Measurements from ENCODE around the gene RORB.

The RORB gene

GRCh38 chr9:74496819-74497747 is at the start of gene RORB:
TSS of gene RORB (plus strand) at chr9:74497335. CDS start at chr9:74497977, 642 bp downstream.
- no peak for DNase-seq (ENCODE audit: low read depth in 2 of 2)

- DNase-seq (ENCODE audit: low read depth in 2 of 2): no peak
Measured at GRCh38 chr9:74447451-74448193, 49.5 kb upstream of the RORB start.

- no peak for DNase-seq (ENCODE audit: low read depth in 2 of 2)
Measured at GRCh38 chr9:74449060-74449459, 48.1 kb upstream of the RORB start.

- no peak for DNase-seq (ENCODE audit: low read depth in 2 of 2)
Measured at GRCh38 chr9:74458832-74459231, 38.3 kb upstream of the RORB start.

GRCh38 chr9:74463825-74464224 is 33.3 kb upstream of the RORB start:
- DNase-seq (ENCODE audit: low read depth in 2 of 2): no peak

GRCh38 chr9:74478606-74479005 is 18.5 kb upstream of the RORB start:
- no peak for DNase-seq (ENCODE audit: low read depth in 2 of 2)

GRCh38 chr9:74479711-74480110 is 17.4 kb upstream of the RORB start:
- no peak for DNase-seq (ENCODE audit: low read depth in 2 of 2)

GRCh38 chr9:74487395-74487794 is 9.7 kb upstream of the RORB start:
- DNase-seq (ENCODE audit: low read depth in 2 of 2): no peak

GRCh38 chr9:74493512-74493911 is 3.6 kb upstream of the RORB start:
- no peak for DNase-seq (ENCODE audit: low read depth in 2 of 2)

GRCh38 chr9:74494490-74494889 is 2.6 kb upstream of the RORB start:
- DNase-seq (ENCODE audit: low read depth in 2 of 2): no peak

GRCh38 chr9:74496406-74496805 is 729 bp upstream of the RORB start:
- DNase-seq (ENCODE audit: low read depth in 2 of 2): no peak

- no peak for DNase-seq (ENCODE audit: low read depth in 2 of 2)
Measured at GRCh38 chr9:74497748-74498620, 849 bp downstream of the RORB start.

- no peak for DNase-seq (ENCODE audit: low read depth in 2 of 2)
Measured at GRCh38 chr9:74498621-74499095, 1.5 kb downstream of the RORB start.

- no peak for DNase-seq (ENCODE audit: low read depth in 2 of 2)
Measured at GRCh38 chr9:74499111-74499601, 2.0 kb downstream of the RORB start.

GRCh38 chr9:74499770-74500583 is 2.8 kb downstream of the RORB start:
- DNase-seq (ENCODE audit: low read depth in 2 of 2): no peak

GRCh38 chr9:74500584-74500924 is 3.4 kb downstream of the RORB start:
- no peak for DNase-seq (ENCODE audit: low read depth in 2 of 2)

GRCh38 chr9:74501570-74501969 is 4.4 kb downstream of the RORB start:
- DNase-seq (ENCODE audit: low read depth in 2 of 2): no peak

GRCh38 chr9:74503219-74503618 is 6.1 kb downstream of the RORB start:
- no peak for DNase-seq (ENCODE audit: low read depth in 2 of 2)

GRCh38 chr9:74503666-74504065 is 6.5 kb downstream of the RORB start:
- no peak for DNase-seq (ENCODE audit: low read depth in 2 of 2)

- DNase-seq (ENCODE audit: low read depth in 2 of 2): no peak
Measured at GRCh38 chr9:74511333-74511732, 14.2 kb downstream of the RORB start.

- no peak for DNase-seq (ENCODE audit: low read depth in 2 of 2)
Measured at GRCh38 chr9:74512416-74512815, 15.3 kb downstream of the RORB start.
